GM12874 (cell line): ENCODE measurements around the gene CFAP90.

Experiments
- TF ChIP-seq, protein P1 (sequence below): IDR thresholded peaks from 2 replicates; pipeline ENCODE4 v1.5.1; 2011; ENCODE audit warnings: low read depth, mild to moderate bottlenecking, control low read depth, low read length, moderate library complexity; ENCODE audit not compliant: insufficient read depth

Gene CFAP90

GRCh38 chr5:7850395-7851239 lies at the start of gene CFAP90:
Gene CFAP90, minus strand, starts transcription at chr5:7851133. Its CDS starts 112 bp downstream, at chr5:7851021.
- TF ChIP-seq, protein P1, sequence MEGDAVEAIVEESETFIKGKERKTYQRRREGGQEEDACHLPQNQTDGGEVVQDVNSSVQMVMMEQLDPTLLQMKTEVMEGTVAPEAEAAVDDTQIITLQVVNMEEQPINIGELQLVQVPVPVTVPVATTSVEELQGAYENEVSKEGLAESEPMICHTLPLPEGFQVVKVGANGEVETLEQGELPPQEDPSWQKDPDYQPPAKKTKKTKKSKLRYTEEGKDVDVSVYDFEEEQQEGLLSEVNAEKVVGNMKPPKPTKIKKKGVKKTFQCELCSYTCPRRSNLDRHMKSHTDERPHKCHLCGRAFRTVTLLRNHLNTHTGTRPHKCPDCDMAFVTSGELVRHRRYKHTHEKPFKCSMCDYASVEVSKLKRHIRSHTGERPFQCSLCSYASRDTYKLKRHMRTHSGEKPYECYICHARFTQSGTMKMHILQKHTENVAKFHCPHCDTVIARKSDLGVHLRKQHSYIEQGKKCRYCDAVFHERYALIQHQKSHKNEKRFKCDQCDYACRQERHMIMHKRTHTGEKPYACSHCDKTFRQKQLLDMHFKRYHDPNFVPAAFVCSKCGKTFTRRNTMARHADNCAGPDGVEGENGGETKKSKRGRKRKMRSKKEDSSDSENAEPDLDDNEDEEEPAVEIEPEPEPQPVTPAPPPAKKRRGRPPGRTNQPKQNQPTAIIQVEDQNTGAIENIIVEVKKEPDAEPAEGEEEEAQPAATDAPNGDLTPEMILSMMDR: no peak

- TF ChIP-seq, protein P1: peak; percentile 45; the same call in 1 of the 2 replicates
These were observed 46.2 kb upstream of the CFAP90 start for GRCh38 chr5:7897014-7897600.

DNA sequence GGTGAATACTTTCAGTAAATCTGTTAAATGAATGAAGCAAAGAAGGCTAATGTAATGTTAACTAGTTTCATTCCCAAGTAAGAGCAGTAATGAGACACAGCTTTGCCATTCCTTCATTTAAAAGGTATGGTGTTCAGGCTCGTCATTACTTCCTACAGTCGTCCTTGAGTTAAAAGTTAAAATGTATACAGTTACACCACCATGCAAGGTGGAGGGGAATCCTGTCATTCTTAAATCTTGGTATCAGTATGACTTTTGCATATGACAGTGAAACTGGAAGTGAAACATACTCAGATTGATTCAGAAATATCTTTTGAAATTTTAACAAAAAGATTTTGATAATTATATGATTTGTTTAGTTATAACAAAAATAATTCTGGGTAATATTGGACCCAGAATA lies 43.9 kb upstream of the CFAP90 start:
- TF ChIP-seq, protein P1: no peak

DNA sequence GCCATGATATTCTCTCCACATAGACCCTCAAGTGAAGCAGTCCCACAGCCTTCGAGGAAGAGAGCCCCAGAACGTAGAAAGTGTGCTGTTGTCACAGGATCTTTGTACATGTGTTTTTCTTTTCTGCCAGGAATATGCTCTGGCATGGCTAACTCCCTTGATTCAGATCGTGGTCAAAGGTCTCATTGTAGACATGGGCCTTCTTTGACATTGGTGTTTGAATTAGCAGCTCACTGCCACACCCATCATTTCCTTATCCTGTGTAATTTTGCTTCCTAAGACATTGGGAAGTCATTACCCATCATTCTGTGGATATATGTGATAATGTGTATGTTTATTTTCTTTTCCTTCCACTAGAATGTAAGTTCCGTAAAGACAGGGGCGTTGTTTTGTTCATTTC lies 43.5 kb upstream of the CFAP90 start:
- TF ChIP-seq, protein P1: no peak

DNA sequence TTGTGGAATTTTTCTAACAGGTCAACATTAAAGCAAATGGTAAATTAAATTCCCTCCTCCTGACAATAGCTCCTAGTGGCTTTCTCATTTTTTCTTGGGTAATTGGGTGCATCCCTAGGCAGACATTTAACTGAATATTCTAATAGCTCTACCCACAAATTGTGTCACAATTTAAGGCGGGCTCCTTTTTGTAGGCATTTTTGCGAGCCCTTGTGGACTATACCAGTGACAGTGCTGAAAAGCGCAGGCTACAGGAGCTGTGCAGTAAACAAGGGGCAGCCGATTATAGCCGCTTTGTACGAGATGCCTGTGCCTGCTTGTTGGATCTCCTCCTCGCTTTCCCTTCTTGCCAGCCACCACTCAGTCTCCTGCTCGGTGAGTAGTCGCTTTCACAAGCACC lies 38.0 kb upstream of the CFAP90 start:
- TF ChIP-seq, protein P1: no peak

GRCh38 chr5:7886849-7887475 lies 36.0 kb upstream of the CFAP90 start:
- TF ChIP-seq, protein P1: peak; percentile 16; the same call in 1 of the 2 replicates
